GM12878 (cell line): Measurements from ENCODE around the gene FOSB. TPM values are rescaled to one million over a fixed set of nuclear protein-coding genes. Genes with fewer than 3 reads are reported as not detected.

Source experiments
- ATAC-seq: fragments of 200-7000 bp; cut with Tn5 transposase; 3 replicates; pipeline ENCODE4 v1.9.1; 2020; ENCODE audit warnings: mild to moderate bottlenecking, moderate library complexity
- BruUV-seq: library from RNA; stranded (reverse); fragments of 400-500 nt; replicated peaks from 2 replicates; lab custom pipeline; 2021; lab: Mats Ljungman, UMichigan
- CTCF ChIA-PET: fragments of 300-600 bp; sonication (Branson Sonifier 250); formaldehyde crosslinking; extraction: SDS; loops from one replicate; lab custom pipeline; 2021; ENCODE audit warnings: inconsistent platforms; lab: Yijun Ruan, JAX
- POLR2A ChIA-PET: fragments of 350-600 bp; formaldehyde crosslinking; extraction: SDS; loops from one replicate; lab custom pipeline; 2021; ENCODE audit warnings: inconsistent platforms; lab: Charles Lee
- RAD21 ChIA-PET: fragments of 300-600 bp; sonication (Branson Sonifier 250); formaldehyde crosslinking; loops from one replicate; lab custom pipeline; 2023; ENCODE audit warnings: antibody characterized with exemption; ENCODE audit not compliant: unreplicated experiment; lab: Charles Lee
- SMC1A ChIA-PET: fragments of 300-600 bp; sonication (Branson Sonifier 250); formaldehyde crosslinking; loops from one replicate; lab custom pipeline; 2023; ENCODE audit not compliant: unreplicated experiment, uncharacterized antibody; lab: Charles Lee
- DNase-seq: peaks from one replicate; pipeline ENCODE4 v3.0.0-alpha.2; 2011; ENCODE audit warnings: low read depth, low spot score
- FAIRE-seq: peaks from 3 replicates; lab custom pipeline; 2011; peaks lifted over from hg19 to GRCh38; lab: Jason Lieb, UNC
- H2AFZ ChIP-seq: 2 replicates; pipeline ENCODE4 v1.6.0; 2011; ENCODE audit warnings: low read depth, low read length, control low read depth; ENCODE audit not compliant: control insufficient read depth
- H3K27ac ChIP-seq: 2 replicates; pipeline ENCODE4 v1.5.1; 2011; ENCODE audit warnings: control low read depth; ENCODE audit not compliant: control insufficient read depth, insufficient read depth
- H3K27me3 ChIP-seq, 2 experiments: replicated peaks in 1 of 2; 2 replicates each; pipeline versions ENCODE4 v1.6.0 to v1.6.1; 2011; ENCODE audit warnings: low read length in 1 of 2; ENCODE audit not compliant: control insufficient read depth in 2 of 2, insufficient read depth in 2 of 2
- H3K36me3 ChIP-seq, 2 experiments: 2 replicates each; pipeline ENCODE4 v1.5.1; 2011; ENCODE audit warnings: low read length in 1 of 2; ENCODE audit not compliant: control insufficient read depth in 2 of 2, insufficient read depth in 2 of 2
- H3K4me1 ChIP-seq: 2 replicates; pipeline ENCODE4 v1.6.1; 2011; ENCODE audit warnings: mild to moderate bottlenecking, low read length, moderate library complexity, mixed read lengths; ENCODE audit not compliant: control insufficient read depth, insufficient read depth
- H3K4me2 ChIP-seq: 2 replicates; pipeline ENCODE4 v1.6.0; 2011; ENCODE audit warnings: control low read depth; ENCODE audit not compliant: control insufficient read depth, insufficient read depth
- H3K4me3 ChIP-seq: fragments of 200-600 bp; sonication (generic); 2 replicates; pipeline ENCODE4 v1.5.1; 2016
- H3K79me2 ChIP-seq: 2 replicates; pipeline ENCODE4 v1.6.0; 2011; ENCODE audit warnings: low read length; ENCODE audit not compliant: control insufficient read depth, insufficient read depth
- H3K9ac ChIP-seq: 2 replicates; pipeline ENCODE4 v1.8.0; 2011; ENCODE audit warnings: low read length, control low read depth, mixed read lengths; ENCODE audit not compliant: control insufficient read depth, insufficient read depth
- H3K9me3 ChIP-seq: replicated peaks from 3 replicates; pipeline ENCODE4 v1.5.1; 2011; ENCODE audit warnings: mild to moderate bottlenecking, low read length; ENCODE audit not compliant: control insufficient read depth, insufficient read depth
- H4K20me1 ChIP-seq: 2 replicates; pipeline ENCODE4 v1.6.0; 2011; ENCODE audit not compliant: control insufficient read depth, insufficient read depth
- ASH2L ChIP-seq: fragments of 300-600, 200-600 bp; sonication (generic); IDR thresholded peaks from 2 replicates; pipeline ENCODE4 v1.6.1; 2017; ENCODE audit warnings: low read depth, mild to moderate bottlenecking, borderline replicate concordance
- BACH1 ChIP-seq: fragments of 450-650 bp; IDR thresholded peaks from 2 replicates; pipeline ENCODE4 v1.6.1; 2017; ENCODE audit warnings: mild to moderate bottlenecking, borderline replicate concordance
- BHLHE40 ChIP-seq, 2 experiments: fragments of 450-650 bp in 1 of 2; IDR thresholded peaks; 2 replicates each; pipeline ENCODE4 v1.6.1; 2011 to 2017; ENCODE audit warnings: low read depth in 2 of 2, borderline replicate concordance in 1 of 2, improper control_type of control experiment in 1 of 2, low read length in 1 of 2, mild to moderate bottlenecking in 1 of 2
- BMI1 ChIP-seq: fragments of 450-650 bp; IDR thresholded peaks from 2 replicates; pipeline ENCODE4 v1.6.1; 2016; ENCODE audit warnings: mild to moderate bottlenecking, moderate library complexity, borderline replicate concordance
- CHD2 ChIP-seq: IDR thresholded peaks from 2 replicates; pipeline ENCODE4 v1.6.1; 2011; ENCODE audit warnings: low read depth, low read length, improper control_type of control experiment, borderline replicate concordance
- CTCF ChIP-seq, 3 experiments: IDR thresholded peaks in 2 of 3; conservative IDR thresholded peaks in 1 of 3; 2 replicates each; pipeline ENCODE4 v1.5.1; 2011; ENCODE audit warnings: low read depth in 3 of 3, low read length in 3 of 3, mild to moderate bottlenecking in 3 of 3, control low read depth in 2 of 3, moderate library complexity in 2 of 3, inconsistent platforms in 1 of 3, mixed read lengths in 1 of 3; ENCODE audit not compliant: control insufficient read depth in 2 of 3, insufficient read depth in 1 of 3; ENCODE audit errors: extremely low read depth in 1 of 3
- DPF2 ChIP-seq: fragments of 450-650 bp; IDR thresholded peaks from 2 replicates; pipeline ENCODE4 v1.6.1; 2017; ENCODE audit warnings: mild to moderate bottlenecking
- E2F4 ChIP-seq: IDR thresholded peaks from 2 replicates; pipeline ENCODE4 v1.6.1; 2012; ENCODE audit warnings: low read depth, low read length, improper control_type of control experiment
- FOS ChIP-seq: IDR thresholded peaks from 3 replicates; pipeline ENCODE4 v1.6.1; 2011; ENCODE audit warnings: borderline replicate concordance; ENCODE audit not compliant: insufficient read length; ENCODE audit errors: extremely low read depth
- FOXK2 ChIP-seq: fragments of 450-650 bp; IDR thresholded peaks from 2 replicates; pipeline ENCODE4 v1.6.1; 2017; ENCODE audit warnings: mild to moderate bottlenecking, moderate library complexity
- IKZF1 ChIP-seq: fragments of 450-650 bp; conservative IDR thresholded peaks from 2 replicates; pipeline ENCODE4 v1.6.1; 2017; ENCODE audit warnings: antibody characterized with exemption, mild to moderate bottlenecking
- IKZF2 ChIP-seq, 2 experiments: fragments of 450-650 bp; IDR thresholded peaks; 2 replicates each; pipeline ENCODE4 v1.6.1; 2017; ENCODE audit warnings: mild to moderate bottlenecking in 2 of 2, moderate library complexity in 2 of 2
- NFYB ChIP-seq: IDR thresholded peaks from 2 replicates; pipeline ENCODE4 v1.6.1; 2011; ENCODE audit warnings: low read depth, mild to moderate bottlenecking, low read length, improper control_type of control experiment, moderate library complexity; ENCODE audit not compliant: insufficient read depth
- POLR2A ChIP-seq: IDR thresholded peaks from 2 replicates; pipeline ENCODE4 v1.6.1; 2011; ENCODE audit warnings: low read depth, mild to moderate bottlenecking, low read length
- RUNX3 ChIP-seq: IDR thresholded peaks from 2 replicates; pipeline ENCODE4 v1.6.1; 2012; ENCODE audit warnings: low read length, inconsistent platforms
- SMAD1 ChIP-seq: fragments of 450-650 bp; IDR thresholded peaks from 2 replicates; pipeline ENCODE4 v1.6.1; 2018; ENCODE audit warnings: mild to moderate bottlenecking, low read depth; ENCODE audit not compliant: partially characterized antibody
- TAF1 ChIP-seq: IDR thresholded peaks from 2 replicates; pipeline ENCODE4 v1.6.1; 2011; ENCODE audit warnings: mild to moderate bottlenecking, low read depth, low read length, borderline replicate concordance
- TCF12 ChIP-seq: IDR thresholded peaks from 2 replicates; pipeline ENCODE4 v1.6.1; 2011; ENCODE audit warnings: low read depth, mild to moderate bottlenecking, low read length
- WGBS: methylation state at CpG from one replicate; pipeline ENCODE4 v1.1.6; 2016; ENCODE audit warnings: low lambda C conversion rate; ENCODE audit not compliant: insufficient replicate concordance, insufficient coverage; ENCODE audit errors: missing lambda C conversion rate; 5-methylcytosine and 5-hydroxymethylcytosine counted together
- in situ Hi-C: fragments of 300-500 bp; cut with MboI; formaldehyde crosslinking; loops from 9 replicates; pipeline ENCODE4 v1.14.3; 2018; ENCODE audit warnings: mixed read lengths
- intact Hi-C: fragments of 100-400 bp; cut with micrococcal nuclease; formaldehyde crosslinking; loops from one replicate; pipeline ENCODE4 v1.14.2; 2022; ENCODE audit not compliant: unreplicated experiment
- polyA plus RNA-seq, 11 experiments: library from polyadenylated mRNA; depleted of rRNA in 4 of 11; unstranded in 6 of 11; stranded (reverse) in 5 of 11; fragments of >200 nt; fragmentation: Nextera tagmentation in 4 of 11; fragmentation: Illumina TruSeq in 1 of 11; extraction: Ambion mirVana in 4 of 11; extraction: Trizol in 1 of 11; gene quantifications; 1 replicate in 1 of 11; 2 replicates in 10 of 11; pipeline versions ENCODE4 v1.2.1 to v1.2.3, GENCODE V29; 2011 to 2016; ENCODE audit warnings: inconsistent platforms in 2 of 11, missing spikeins in 2 of 11, low read depth in 1 of 11
- total RNA-seq, 4 experiments: library from RNA; depleted of rRNA in 3 of 4; stranded (reverse); fragments of >200 nt in 3 of 4; fragmentation: Illumina TruSeq in 1 of 4; extraction: Trizol in 1 of 4; gene quantifications; 2 replicates each; pipeline versions ENCODE4 v1.2.1 to v1.2.3, GENCODE V29; 2013 to 2021
- TF ChIP-seq, protein P1 (sequence below): IDR thresholded peaks from 2 replicates; pipeline ENCODE4 v1.6.1; 2011; ENCODE audit warnings: borderline replicate concordance, low read depth, mild to moderate bottlenecking, moderate library complexity, low read length; ENCODE audit not compliant: insufficient read depth, poor library complexity, severe bottlenecking

The FOSB gene
- total and polyA plus RNA-seq, 10 of the 15 experiments (the other 5 are each of a cell fraction or from before 2014, with no cell fraction given), result 0.06 to 0.56 (median 0.26) TPM

DNA sequence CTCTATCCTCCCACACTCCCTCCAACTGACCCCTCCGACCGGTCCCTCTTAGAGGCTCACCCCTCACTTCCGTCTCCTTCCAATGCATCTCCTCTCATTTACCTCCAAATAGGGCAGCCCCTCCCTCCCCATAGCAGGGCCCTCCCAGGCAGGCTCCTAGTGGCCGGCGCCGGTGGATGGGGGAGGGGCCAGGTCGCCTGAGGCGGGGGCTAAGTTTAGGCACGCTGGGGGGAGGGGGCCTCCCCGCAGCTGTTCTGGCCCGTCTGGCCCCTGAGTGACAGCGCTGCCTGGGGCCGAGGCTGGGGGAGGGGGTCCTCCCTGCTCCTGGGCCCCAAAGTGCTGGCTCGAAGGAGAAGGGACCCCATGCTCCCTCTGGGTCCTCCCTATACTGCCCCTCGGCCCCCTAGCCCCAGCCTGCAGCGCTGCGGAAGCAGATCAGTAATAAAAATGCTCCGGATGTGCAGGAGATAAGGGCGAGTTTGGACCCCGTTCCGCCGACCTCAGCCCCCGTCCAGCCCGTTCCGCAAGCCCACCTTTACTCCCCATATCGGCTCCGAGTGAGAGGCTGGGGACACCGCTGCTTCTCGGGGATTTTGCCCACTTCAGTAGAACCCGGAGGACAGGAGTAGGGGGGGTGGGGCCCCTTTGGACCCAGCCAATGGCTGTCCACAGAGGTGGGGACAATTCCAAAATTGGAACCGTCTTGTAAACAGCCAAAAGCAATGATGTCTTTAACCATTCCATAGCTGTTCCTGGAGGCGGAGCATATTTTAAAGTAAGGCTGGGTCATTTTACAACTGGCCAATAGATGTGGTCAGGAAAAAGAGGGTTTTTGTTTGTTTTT lies 25.1 kb downstream of the FOSB start:
- H3K79me2 ChIP-seq, result no peaks in the 10 kb centered on the region
- no peaks in the 10 kb centered on the region for H3K36me3 ChIP-seq
- no peak for DNase-seq
- in situ Hi-C loops, result no loop called here
- peaks cover 6% of the 10 kb centered on the region; the same call in 1 of the 2 replicates for H4K20me1 ChIP-seq
- FAIRE-seq, result peak; percentile 44
- peak overlapping the region; percentile 36 for H3K9ac ChIP-seq
- POLR2A ChIA-PET, result no interaction called here
- peak overlapping the region; percentile 65 for H2AFZ ChIP-seq
- RAD21 ChIA-PET, result interaction anchor here (1.2 kb wide), 1 partner anchor 151 kb away, joined by 3 read pairs; no protein-coding TSS in a partner anchor
- SMC1A ChIA-PET, result interaction anchor here (1.1 kb wide), 1 partner anchor 18 kb away, joined by 3 read pairs; no protein-coding TSS in a partner anchor
- H3K4me1 ChIP-seq, result peaks cover 5% of the 10 kb centered on the region
- H3K4me2 ChIP-seq, result peak overlapping the region; percentile 65
- 5% methylated on average over 31 of the region's 32 CpGs for WGBS
- intact Hi-C loops, result no loop called here
- CTCF ChIA-PET, result interaction anchor here (1.3 to 1.9 kb wide), 5 partner anchors 14 to 148 kb away, joined by 3 to 6 read pairs (median 4); no protein-coding TSS in a partner anchor
- H3K4me3 ChIP-seq, result peak overlapping the region; percentile 77
- H3K27ac ChIP-seq, result peak overlapping the region; percentile 7
- ATAC-seq, result peak; percentile 70
- BruUV-seq, result no TSS peak
- H3K27me3 ChIP-seq, result peaks cover 0 to 9% of the 10 kb centered on the region in 2 experiments; a peak in 3 of 4 replicates
- no peaks in the 10 kb centered on the region for H3K9me3 ChIP-seq
- no peak for TF ChIP-seq SMAD1
- TF ChIP-seq E2F4, result no peak
- peak; percentile 46; the same call in 1 of the 2 replicates for TF ChIP-seq DPF2
- TF ChIP-seq NFYB, result peak; percentile 74
- TF ChIP-seq FOXK2, result no peak; the same call in 1 of the 2 replicates
- peak; percentile 25; the same call in 1 of the 2 replicates for TF ChIP-seq IKZF1
- TF ChIP-seq TCF12, result peak; percentile 74
- TF ChIP-seq, protein P1, sequence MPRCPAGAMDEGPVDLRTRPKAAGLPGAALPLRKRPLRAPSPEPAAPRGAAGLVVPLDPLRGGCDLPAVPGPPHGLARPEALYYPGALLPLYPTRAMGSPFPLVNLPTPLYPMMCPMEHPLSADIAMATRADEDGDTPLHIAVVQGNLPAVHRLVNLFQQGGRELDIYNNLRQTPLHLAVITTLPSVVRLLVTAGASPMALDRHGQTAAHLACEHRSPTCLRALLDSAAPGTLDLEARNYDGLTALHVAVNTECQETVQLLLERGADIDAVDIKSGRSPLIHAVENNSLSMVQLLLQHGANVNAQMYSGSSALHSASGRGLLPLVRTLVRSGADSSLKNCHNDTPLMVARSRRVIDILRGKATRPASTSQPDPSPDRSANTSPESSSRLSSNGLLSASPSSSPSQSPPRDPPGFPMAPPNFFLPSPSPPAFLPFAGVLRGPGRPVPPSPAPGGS, result no peak
- TF ChIP-seq BMI1, result no peak
- no peak for TF ChIP-seq ASH2L
- TF ChIP-seq BHLHE40 (IDR thresholded peaks at IDR 0.05; ENCODE audit: borderline replicate concordance in 1 of 2, low read depth in 2 of 2, low read length in 1 of 2), result peak in 1 of 2 experiments; percentile 63; a peak in 2 of 4 replicates
- 0 out of 6 replicates have a peak, but pooled peaks of 1 of the 3 experiments have one; percentile 1 for TF ChIP-seq CTCF (IDR thresholded peaks at IDR 0.05 in 2 of 3, conservative IDR thresholded peaks at IDR 0.05 in 1 of 3; ENCODE audit: control insufficient read depth in 2 of 3, extremely low read depth in 1 of 3, insufficient read depth in 1 of 3, low read depth in 3 of 3, low read length in 3 of 3)
- TF ChIP-seq IKZF2 (IDR thresholded peaks at IDR 0.05), result 0 out of 4 replicates have a peak, but pooled peaks of 1 of the 2 experiments have one; percentile 15
- TF ChIP-seq POLR2A, result peak; percentile 57
- 0 out of 2 replicates have a peak, but pooled peaks have one; percentile 23 for TF ChIP-seq BACH1
- no peak for TF ChIP-seq FOS
- no peak for TF ChIP-seq RUNX3
- TF ChIP-seq TAF1, result no peak
- peak; percentile 27; the same call in 1 of the 2 replicates for TF ChIP-seq CHD2
